HAP-1 (cell line): ENCODE measurements around the gene TJAP1.
A peak's percentile ranks its signal among the peaks of the same experiment; 100 is the strongest.

Experiments
- DNase-seq, 2 experiments: peaks; one replicate each; pipeline ENCODE4 v3.0.0-alpha.2; 2016 to 2020; ENCODE audit warnings: low spot score in 2 of 2
- H3K27me3 ChIP-seq: fragments of 250-450 bp; sonication (Bioruptor Pico); 2 replicates; pipeline ENCODE4 v1.5.1; 2020; ENCODE audit warnings: low read depth, mild to moderate bottlenecking, moderate library complexity
- H3K36me3 ChIP-seq: fragments of 250-450 bp; sonication (Bioruptor Pico); replicated peaks from 2 replicates; pipeline ENCODE4 v1.5.1; 2020; ENCODE audit warnings: mild to moderate bottlenecking
- H3K4me1 ChIP-seq: fragments of 250-450 bp; sonication (Bioruptor Pico); 2 replicates; pipeline ENCODE4 v1.5.1; 2020; ENCODE audit warnings: mild to moderate bottlenecking
- H3K4me3 ChIP-seq: fragments of 250-450 bp; sonication (Bioruptor Pico); 2 replicates; pipeline ENCODE4 v1.5.1; 2020; ENCODE audit warnings: mild to moderate bottlenecking, moderate library complexity
- H3K9me3 ChIP-seq: fragments of 250-450 bp; sonication (Bioruptor Pico); 2 replicates; pipeline ENCODE4 v1.5.1; 2020; ENCODE audit warnings: mild to moderate bottlenecking, moderate library complexity
- in situ Hi-C: fragments of 300-500 bp; cut with MboI; formaldehyde crosslinking; loops from 3 replicates; pipeline ENCODE4 v1.14.3; 2020; ENCODE audit warnings: low sequenced_read_pairs, inconsistent platforms, mixed read lengths

The TJAP1 gene

GRCh38 chr6:43477235-43478007 lies at the start of gene TJAP1:
TJAP1 (plus strand) TSS chr6:43477570; CDS start chr6:43499002, 21,432 bp downstream.
- Histone ChIP-seq H3K27me3 (no peaks in the 10 kb centered on the region), H3K4me3 (peak within 1 kb of the TSS; percentile 72), H3K36me3 (no peaks in the 10 kb centered on the region; the same call in 1 of the 2 replicates), H3K9me3 (no peaks in the 10 kb centered on the region), H3K4me1 (peaks cover 8% of the 10 kb centered on the region)
- in situ Hi-C loops: no loop called here
- peak; percentile 85 to 98 for DNase-seq

- in situ Hi-C loops: no loop called here
- Histone ChIP-seq H3K4me3 (peak overlapping the region; percentile 82), H3K27me3 (no peaks in the 10 kb centered on the region), H3K4me1 (peaks cover 9% of the 10 kb centered on the region), H3K9me3 (no peaks in the 10 kb centered on the region), H3K36me3 (peaks cover 3% of the 10 kb centered on the region)
- no peak for DNase-seq
Observed at GRCh38 chr6:43428112-43428570, 49.2 kb upstream of the TJAP1 start.

GRCh38 chr6:43428874-43429273 lies 48.5 kb upstream of the TJAP1 start:
- Histone ChIP-seq H3K4me1 (peaks cover 9% of the 10 kb centered on the region), H3K4me3 (peak overlapping the region; percentile 82), H3K9me3 (no peaks in the 10 kb centered on the region), H3K27me3 (no peaks in the 10 kb centered on the region), H3K36me3 (peaks cover 7% of the 10 kb centered on the region)
- in situ Hi-C loops: no loop called here
- no peak for DNase-seq

GRCh38 chr6:43432009-43432945 lies 45.1 kb upstream of the TJAP1 start:
- Histone ChIP-seq H3K36me3 (peaks cover 7% of the 10 kb centered on the region), H3K4me3 (no peak overlapping the region), H3K9me3 (no peaks in the 10 kb centered on the region), H3K27me3 (no peaks in the 10 kb centered on the region), H3K4me1 (peaks cover 9% of the 10 kb centered on the region)
- DNase-seq: no peak
- in situ Hi-C loops: no loop called here

- in situ Hi-C loops: no loop called here
- H3K9me3 ChIP-seq: no peaks in the 10 kb centered on the region
Observed at GRCh38 chr6:43433148-43433547, 44.2 kb upstream of the TJAP1 start.

GRCh38 chr6:43434001-43434840 lies 43.1 kb upstream of the TJAP1 start:
- no peak overlapping the region for H3K4me3 ChIP-seq
- peaks cover 7% of the 10 kb centered on the region for H3K36me3 ChIP-seq

More at GRCh38 chr6:43433148-43433547, 44.2 kb upstream of the TJAP1 start:
- Histone ChIP-seq H3K27me3 (no peaks in the 10 kb centered on the region), H3K36me3 (peaks cover 7% of the 10 kb centered on the region), H3K4me1 (peaks cover 9% of the 10 kb centered on the region), H3K4me3 (no peak overlapping the region)
- DNase-seq: no peak

GRCh38 chr6:43434943-43435342 lies 42.4 kb upstream of the TJAP1 start:
- H3K4me1 ChIP-seq: no peaks in the 10 kb centered on the region
- H3K27me3 ChIP-seq: no peaks in the 10 kb centered on the region
- in situ Hi-C loops: no loop called here
- peaks cover 7% of the 10 kb centered on the region for H3K36me3 ChIP-seq
- H3K9me3 ChIP-seq: no peaks in the 10 kb centered on the region
- H3K4me3 ChIP-seq: no peak overlapping the region
- DNase-seq: no peak

More at GRCh38 chr6:43434001-43434840, 43.1 kb upstream of the TJAP1 start:
- H3K4me1 ChIP-seq: no peaks in the 10 kb centered on the region
- DNase-seq: no peak
- in situ Hi-C loops: no loop called here
- no peaks in the 10 kb centered on the region for H3K9me3 ChIP-seq
- H3K27me3 ChIP-seq: no peaks in the 10 kb centered on the region

GRCh38 chr6:43435682-43436437 lies 41.5 kb upstream of the TJAP1 start:
- Histone ChIP-seq H3K9me3 (no peaks in the 10 kb centered on the region), H3K36me3 (peaks cover 7% of the 10 kb centered on the region), H3K4me1 (no peaks in the 10 kb centered on the region), H3K4me3 (no peak overlapping the region), H3K27me3 (no peaks in the 10 kb centered on the region)
- no peak for DNase-seq
- in situ Hi-C loops: no loop called here

- Histone ChIP-seq H3K9me3 (no peaks in the 10 kb centered on the region), H3K36me3 (peaks cover 7% of the 10 kb centered on the region), H3K4me1 (no peaks in the 10 kb centered on the region), H3K27me3 (no peaks in the 10 kb centered on the region), H3K4me3 (no peak overlapping the region)
- in situ Hi-C loops: no loop called here
- peak in 1 of 2 experiments; percentile 29 for DNase-seq
Observed at GRCh38 chr6:43436577-43437282, 40.6 kb upstream of the TJAP1 start.

GRCh38 chr6:43437700-43438099 lies 39.7 kb upstream of the TJAP1 start:
- no peaks in the 10 kb centered on the region for H3K9me3 ChIP-seq
- no peak overlapping the region for H3K4me3 ChIP-seq
- peaks cover 4% of the 10 kb centered on the region for H3K36me3 ChIP-seq
- no peaks in the 10 kb centered on the region for H3K27me3 ChIP-seq
- H3K4me1 ChIP-seq: no peaks in the 10 kb centered on the region
- in situ Hi-C loops: no loop called here
- no peak for DNase-seq

GRCh38 chr6:43442935-43443334 lies 34.4 kb upstream of the TJAP1 start:
- in situ Hi-C loops: no loop called here
- Histone ChIP-seq H3K4me1 (no peaks in the 10 kb centered on the region), H3K9me3 (no peaks in the 10 kb centered on the region), H3K27me3 (no peaks in the 10 kb centered on the region), H3K36me3 (no peaks in the 10 kb centered on the region; the same call in 1 of the 2 replicates), H3K4me3 (no peak overlapping the region)
- no peak for DNase-seq

- Histone ChIP-seq H3K4me1 (no peaks in the 10 kb centered on the region), H3K9me3 (no peaks in the 10 kb centered on the region), H3K4me3 (no peak overlapping the region), H3K27me3 (no peaks in the 10 kb centered on the region), H3K36me3 (no peaks in the 10 kb centered on the region; the same call in 1 of the 2 replicates)
- in situ Hi-C loops: no loop called here
- DNase-seq: no peak
Observed at GRCh38 chr6:43444036-43444435, 33.3 kb upstream of the TJAP1 start.
